ENCODE measurements around the gene SSRP1. TPM values are rescaled to one million over a fixed set of nuclear protein-coding genes. Genes with fewer than 3 reads are reported as not detected.
A peak's percentile ranks its signal among the peaks of the same experiment; 100 is the strongest.

Gene SSRP1
- total and polyA plus RNA-seq, 8 donors, result 20.5 to 61.9 (median 42.7) TPM

DNA sequence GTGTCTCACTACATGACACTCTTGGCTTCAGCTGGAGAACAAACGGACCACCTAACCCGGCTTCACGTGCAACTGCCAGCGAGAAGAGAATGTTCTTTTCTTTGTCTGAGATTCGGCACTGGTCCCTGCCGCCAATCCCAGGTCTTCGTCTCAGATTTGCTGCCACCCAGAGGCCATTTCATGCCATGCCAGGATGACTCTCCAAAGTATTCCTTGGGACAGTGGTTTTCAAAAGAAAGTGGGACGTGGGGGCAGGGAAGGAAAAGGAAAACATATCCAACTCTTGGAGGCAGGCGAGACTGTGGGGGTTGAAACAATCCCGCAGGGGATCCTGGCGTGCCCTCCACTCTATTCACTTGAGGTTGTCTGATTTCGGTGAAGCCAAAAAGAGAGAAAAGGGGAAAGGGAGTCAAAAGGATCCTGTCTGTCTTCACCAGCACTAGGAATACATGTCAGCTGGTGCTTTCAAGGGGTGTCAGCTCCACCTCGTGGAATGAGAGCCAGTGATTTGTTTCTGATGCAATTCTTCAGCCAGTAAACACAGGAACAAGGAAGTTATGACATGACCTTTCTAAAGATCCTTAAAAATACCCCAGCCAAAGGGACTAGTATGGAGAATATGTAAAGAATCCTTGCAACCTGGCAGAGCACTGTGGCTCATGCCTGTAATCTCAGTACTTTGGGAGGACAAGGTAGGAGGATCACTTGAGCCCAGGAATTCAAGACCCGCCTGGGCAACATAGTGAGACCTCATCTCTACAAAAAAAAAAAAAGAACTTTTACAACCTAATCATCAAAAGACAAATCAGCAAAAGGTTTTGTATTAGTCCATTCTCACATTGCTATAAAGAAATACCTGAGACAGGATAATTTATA lies 57.6 kb downstream of the SSRP1 start:
- H3K4me3 ChIP-seq, result peak overlapping the region in 1 of 4 donors; percentile 5
- H3K9me3 ChIP-seq, result no peaks in the 10 kb centered on the region
- peak; percentile 55 to 78 (median 68) for TF ChIP-seq CTCF (IDR thresholded peaks at IDR 0.05)
- H3K4me1 ChIP-seq, result peaks cover 0 to 8% (median 0%) of the 10 kb centered on the region in 3 donors
- FAIRE-seq, result no peak
- DNase-seq, result peak in 5 of 6 donors; percentile 33 to 76 (median 59)
- peak overlapping the region in 2 of 4 donors; percentile 9 to 29 for H3K27ac ChIP-seq
- intact Hi-C loops (cut with DNase I), result no loop called here
- no peaks in the 10 kb centered on the region for H3K27me3 ChIP-seq
- WGBS, 2 donors, result 11 to 14% methylated on average over 14 of the region's 14 CpGs
- no peaks in the 10 kb centered on the region for H3K36me3 ChIP-seq
- peak; percentile 84 to 96 (median 92) for ATAC-seq

DNA sequence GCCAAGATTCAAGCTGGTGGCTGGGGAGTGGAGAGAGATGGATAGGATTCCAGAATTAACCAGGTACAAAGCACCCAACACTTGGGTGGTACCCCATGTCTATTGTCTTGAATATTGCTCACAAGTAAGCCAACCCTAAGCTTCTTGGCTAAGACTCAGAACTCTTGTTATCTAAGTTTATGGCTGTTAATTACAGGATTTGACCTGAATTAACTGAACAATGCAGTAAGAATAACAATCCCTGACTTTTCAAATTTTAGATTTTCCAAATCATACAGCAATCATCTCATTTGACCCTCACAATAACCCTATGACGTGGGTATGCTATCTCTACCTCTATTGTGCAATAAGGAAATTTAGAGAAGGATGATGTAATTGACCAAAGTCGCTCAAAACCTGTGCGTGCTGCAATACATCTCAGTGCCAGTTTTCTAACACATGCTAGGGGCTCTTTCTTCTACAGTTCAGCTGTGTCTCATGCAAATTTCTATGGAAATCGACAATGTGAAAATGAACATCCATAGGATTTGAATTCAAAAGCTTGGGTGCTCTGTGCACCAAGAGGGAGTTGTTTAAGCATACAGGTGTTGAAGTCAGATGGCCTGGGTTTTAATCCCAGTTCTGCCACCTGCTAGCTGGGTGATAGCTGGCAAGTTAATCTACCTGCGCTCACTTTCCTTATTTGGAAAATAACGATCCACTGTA lies 58.6 kb downstream of the SSRP1 start:
- H3K9me3 ChIP-seq, result no peaks in the 10 kb centered on the region
- DNase-seq (no peak), FAIRE-seq (no peak), ATAC-seq (peak; percentile 27 to 70 (median 37))
- no peaks in the 10 kb centered on the region for H3K36me3 ChIP-seq
- no peaks in the 10 kb centered on the region for H3K27me3 ChIP-seq
- TF ChIP-seq CTCF (IDR thresholded peaks at IDR 0.05), result no peak
- no peak overlapping the region for H3K4me3 ChIP-seq
- peak overlapping the region in 1 of 4 donors; percentile 29 for H3K27ac ChIP-seq
- intact Hi-C loops (cut with DNase I), result no loop called here
- peaks cover 0 to 8% (median 0%) of the 10 kb centered on the region in 3 donors for H3K4me1 ChIP-seq
- WGBS, 2 donors, result 35 to 37% methylated on average over 6 of the region's 6 CpGs

- no peak for TF ChIP-seq CTCF (IDR thresholded peaks at IDR 0.05)
- ATAC-seq (no peak), FAIRE-seq (no peak), DNase-seq (no peak)
- Histone ChIP-seq H3K4me1 (peaks cover 0 to 8% (median 0%) of the 10 kb centered on the region in 3 donors), H3K4me3 (no peak overlapping the region), H3K9me3 (no peaks in the 10 kb centered on the region), H3K27me3 (no peaks in the 10 kb centered on the region), H3K27ac (no peak overlapping the region), H3K36me3 (no peaks in the 10 kb centered on the region)
- 50 to 58% methylated on average over 3 of the region's 3 CpGs for WGBS, 2 donors
- intact Hi-C loops (cut with DNase I), result no loop called here
Measured at GRCh38 chr11:57276169-57276970, 59.3 kb downstream of the SSRP1 start.

Other genes with a start within 250 kb of the SSRP1 start
- gene LRRC55, start 153.9 kb downstream of the SSRP1 start, total RNA-seq, result 1 to 10 TPM in 1 of 6 donors, under 1 TPM in 5; 0.03 to 1.2 (median 0.06) TPM
- under 1 TPM; 0.08 to 0.21 TPM for gene LRRC55, start 153.9 kb downstream of the SSRP1 start, polyA plus RNA-seq
- gene APLNR, start 98.6 kb downstream of the SSRP1 start, total RNA-seq, result 1 to 10 TPM in 4 of 6 donors, under 1 TPM in 2; 0.41 to 7.3 (median 1.7) TPM
- 1 to 10 TPM in 1 of 2 donors, under 1 TPM in 1; 0.19 to 1.2 TPM for gene APLNR, start 98.6 kb downstream of the SSRP1 start, polyA plus RNA-seq
- gene TNKS1BP1, start 10.9 kb downstream of the SSRP1 start, total RNA-seq, result 100 to 1,000 TPM in 1 of 6 donors, 10 to 100 TPM in 5; 63.4 to 109 (median 77.3) TPM
- 100 to 1,000 TPM; 111 to 172 TPM for gene TNKS1BP1, start 10.9 kb downstream of the SSRP1 start, polyA plus RNA-seq
- gene P2RX3, start 2.5 kb upstream of the SSRP1 start, total RNA-seq, result under 1 TPM in 2 of 6 donors, not detected in 4; 0.16 TPM
- gene P2RX3, start 2.5 kb upstream of the SSRP1 start, polyA plus RNA-seq, result under 1 TPM in 1 of 2 donors, not detected in 1; 0.07 TPM
- gene PRG3, start 45.3 kb upstream of the SSRP1 start, total RNA-seq, result not detected
- gene PRG3, start 45.3 kb upstream of the SSRP1 start, polyA plus RNA-seq, result not detected
- not detected for gene PRG2, start 54.8 kb upstream of the SSRP1 start, total RNA-seq
- gene PRG2, start 54.8 kb upstream of the SSRP1 start, polyA plus RNA-seq, result under 1 TPM; 0.57 to 0.96 TPM
- gene SLC43A3, start 91.2 kb upstream of the SSRP1 start, total RNA-seq, result 10 to 100 TPM in 5 of 6 donors, 1 to 10 TPM in 1; 6.7 to 34.9 (median 10.8) TPM
- 10 to 100 TPM; 16.4 to 18.2 TPM for gene SLC43A3, start 91.2 kb upstream of the SSRP1 start, polyA plus RNA-seq
- gene RTN4RL2, start 124.6 kb upstream of the SSRP1 start, total RNA-seq, result 1 to 10 TPM in 3 of 6 donors, under 1 TPM in 3; 0.55 to 2.7 (median 1.1) TPM
- gene RTN4RL2, start 124.6 kb upstream of the SSRP1 start, polyA plus RNA-seq, result 1 to 10 TPM; 1.4 to 2.6 TPM
- 100 to 1,000 TPM in 4 of 6 donors, 10 to 100 TPM in 2; 78.3 to 280 (median 137) TPM for gene SLC43A1, start 179.8 kb upstream of the SSRP1 start, total RNA-seq
- gene SLC43A1, start 179.8 kb upstream of the SSRP1 start, polyA plus RNA-seq, result 100 to 1,000 TPM; 100 to 110 TPM
- 10 to 100 TPM; 12.2 to 32.6 (median 21.7) TPM for gene TIMM10, start 194.9 kb upstream of the SSRP1 start, total RNA-seq
- 10 to 100 TPM; 15.7 to 25.8 TPM for gene TIMM10, start 194.9 kb upstream of the SSRP1 start, polyA plus RNA-seq
- not detected for gene SMTNL1, start 201.7 kb upstream of the SSRP1 start, total RNA-seq
- gene SMTNL1, start 201.7 kb upstream of the SSRP1 start, polyA plus RNA-seq, result not detected
- 10 to 100 TPM in 5 of 6 donors, 1 to 10 TPM in 1; 9.6 to 46.4 (median 11.5) TPM for gene UBE2L6, start 231.8 kb upstream of the SSRP1 start, total RNA-seq
- gene UBE2L6, start 231.8 kb upstream of the SSRP1 start, polyA plus RNA-seq, result 10 to 100 TPM; 12.9 to 18.9 TPM

Data from pancreas (tissue), 10 donors.